GM06990 (cell line): ENCODE results near the gene LTBP2.

Experiments
- DNase-seq: peaks from one replicate; pipeline ENCODE4 v3.0.0-alpha.2; 2011; ENCODE audit not compliant: insufficient read length; ENCODE audit errors: extremely low read depth
- H3K27me3 ChIP-seq: replicated peaks from 2 replicates; pipeline ENCODE4 v1.6.0; 2011; ENCODE audit warnings: low read length; ENCODE audit not compliant: control insufficient read depth, insufficient read depth
- H3K36me3 ChIP-seq: 2 replicates; pipeline ENCODE4 v1.5.1; 2011; ENCODE audit warnings: low read length; ENCODE audit not compliant: control insufficient read depth, insufficient read depth
- H3K4me3 ChIP-seq: replicated peaks from 2 replicates; pipeline ENCODE4 v1.5.1; 2011; ENCODE audit warnings: low read depth, mild to moderate bottlenecking, control low read depth, low read length
- TF ChIP-seq, protein P1 (sequence below): IDR thresholded peaks from 2 replicates; pipeline ENCODE4 v1.5.1; 2011; ENCODE audit warnings: low read length, control low read depth, mild to moderate bottlenecking, inconsistent platforms; ENCODE audit not compliant: insufficient read depth, poor library complexity, severe bottlenecking

LTBP2 gene

DNA sequence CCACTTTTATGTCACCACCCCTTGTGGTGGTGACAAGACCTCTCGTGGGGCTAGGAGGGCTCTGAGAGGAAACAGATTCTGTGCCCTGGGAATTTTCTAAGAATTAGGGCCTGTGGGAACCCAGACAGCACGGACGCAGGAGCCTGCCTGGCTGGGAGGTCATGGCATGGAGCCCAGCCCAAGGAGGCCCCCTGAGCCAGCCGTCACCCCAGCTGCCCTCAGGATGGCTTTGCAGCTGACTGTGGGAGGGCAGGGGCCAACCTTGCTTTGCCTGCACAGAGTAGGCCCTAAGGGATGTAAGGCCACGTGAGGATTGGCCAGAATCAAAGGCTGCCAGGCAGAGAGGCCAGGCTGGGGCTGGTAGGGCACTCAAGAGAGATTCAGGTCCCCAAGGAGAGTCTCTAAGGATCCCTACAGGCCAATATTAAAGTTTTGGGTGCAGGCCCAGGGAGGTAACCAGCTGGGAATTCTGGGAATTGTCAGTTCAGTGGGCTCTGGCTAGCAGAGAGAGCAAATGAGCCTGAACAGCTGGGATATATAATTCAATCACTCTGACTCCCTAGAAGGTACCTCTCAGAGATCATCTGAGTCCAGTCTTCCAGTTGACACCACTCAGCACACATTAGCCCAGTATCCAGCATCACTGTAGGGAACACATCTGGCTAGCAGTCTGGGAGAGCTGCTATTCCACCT lies 6.4 kb downstream of the LTBP2 start:
- Histone ChIP-seq H3K27me3 (no peaks in the 10 kb centered on the region), H3K36me3 (no peaks in the 10 kb centered on the region), H3K4me3 (no peak overlapping the region)
- TF ChIP-seq, protein P1, sequence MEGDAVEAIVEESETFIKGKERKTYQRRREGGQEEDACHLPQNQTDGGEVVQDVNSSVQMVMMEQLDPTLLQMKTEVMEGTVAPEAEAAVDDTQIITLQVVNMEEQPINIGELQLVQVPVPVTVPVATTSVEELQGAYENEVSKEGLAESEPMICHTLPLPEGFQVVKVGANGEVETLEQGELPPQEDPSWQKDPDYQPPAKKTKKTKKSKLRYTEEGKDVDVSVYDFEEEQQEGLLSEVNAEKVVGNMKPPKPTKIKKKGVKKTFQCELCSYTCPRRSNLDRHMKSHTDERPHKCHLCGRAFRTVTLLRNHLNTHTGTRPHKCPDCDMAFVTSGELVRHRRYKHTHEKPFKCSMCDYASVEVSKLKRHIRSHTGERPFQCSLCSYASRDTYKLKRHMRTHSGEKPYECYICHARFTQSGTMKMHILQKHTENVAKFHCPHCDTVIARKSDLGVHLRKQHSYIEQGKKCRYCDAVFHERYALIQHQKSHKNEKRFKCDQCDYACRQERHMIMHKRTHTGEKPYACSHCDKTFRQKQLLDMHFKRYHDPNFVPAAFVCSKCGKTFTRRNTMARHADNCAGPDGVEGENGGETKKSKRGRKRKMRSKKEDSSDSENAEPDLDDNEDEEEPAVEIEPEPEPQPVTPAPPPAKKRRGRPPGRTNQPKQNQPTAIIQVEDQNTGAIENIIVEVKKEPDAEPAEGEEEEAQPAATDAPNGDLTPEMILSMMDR = no peak
- no peak for DNase-seq

DNA sequence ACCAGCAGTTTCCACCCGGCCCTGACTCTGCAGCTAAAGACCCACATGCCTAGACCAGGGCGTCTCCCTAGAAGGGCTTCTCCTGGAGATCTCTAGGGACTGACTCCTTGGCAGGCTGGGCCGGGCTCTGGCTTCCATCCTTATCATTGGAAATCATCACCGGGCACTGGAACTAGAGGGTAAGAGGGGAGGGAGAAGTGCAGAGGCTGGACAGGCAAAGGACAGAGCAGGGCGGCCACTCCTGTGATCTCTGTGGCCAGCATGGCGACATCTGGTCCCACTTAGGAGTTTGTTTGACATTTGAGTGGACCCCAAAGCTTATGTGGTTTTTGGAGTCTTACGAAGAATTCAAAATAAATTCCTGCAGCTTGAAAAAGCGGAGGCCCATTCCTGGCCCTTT lies 7.1 kb downstream of the LTBP2 start:
- Histone ChIP-seq H3K27me3 (no peaks in the 10 kb centered on the region), H3K36me3 (no peaks in the 10 kb centered on the region), H3K4me3 (no peak overlapping the region)
- TF ChIP-seq, protein P1 = no peak
- DNase-seq = no peak

DNA sequence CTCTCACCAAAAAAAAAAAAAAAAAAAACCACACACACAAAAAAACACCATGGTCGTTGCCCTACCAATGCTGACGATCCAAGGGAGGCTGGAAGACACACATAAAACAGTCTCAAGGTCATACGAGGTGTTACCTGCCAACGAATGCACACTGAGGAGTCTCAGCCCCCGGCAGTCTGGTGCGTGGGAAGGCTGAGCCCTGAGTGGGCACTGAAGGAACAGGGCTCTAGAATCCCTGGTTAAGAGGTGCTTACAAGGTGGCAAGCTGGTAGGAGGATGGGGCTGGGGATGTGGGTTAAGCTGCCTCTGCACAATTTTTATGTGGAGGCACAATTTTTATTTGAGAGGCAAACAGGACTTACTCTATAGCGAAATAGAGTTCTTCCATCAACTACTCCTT lies 7.9 kb downstream of the LTBP2 start:
- H3K27me3 ChIP-seq = no peaks in the 10 kb centered on the region
- no peaks in the 10 kb centered on the region for H3K36me3 ChIP-seq
- TF ChIP-seq, protein P1 = no peak
- no peak overlapping the region for H3K4me3 ChIP-seq
- DNase-seq = no peak

DNA sequence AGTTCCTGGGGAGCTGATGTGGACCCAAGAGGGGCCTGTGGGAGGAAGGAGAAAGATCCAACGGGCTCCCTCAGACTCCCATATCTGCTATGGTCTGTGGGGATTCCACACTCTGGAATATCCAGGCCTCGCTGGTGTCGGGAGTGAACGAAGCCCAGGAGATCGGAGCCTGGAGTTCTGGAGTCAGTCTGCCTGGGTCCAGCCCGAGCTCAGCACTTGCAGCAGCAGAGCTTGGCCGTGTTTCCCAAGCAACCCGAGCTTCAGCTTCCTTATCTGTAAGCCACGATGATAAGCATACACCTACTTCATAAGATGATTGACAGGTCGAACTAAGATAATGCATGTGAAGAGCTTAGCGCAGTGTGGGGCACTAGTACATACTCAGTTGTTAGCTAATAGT lies 10.1 kb downstream of the LTBP2 start:
- Histone ChIP-seq H3K36me3 (no peaks in the 10 kb centered on the region), H3K27me3 (no peaks in the 10 kb centered on the region), H3K4me3 (no peak overlapping the region)
- TF ChIP-seq, protein P1 = no peak
- no peak for DNase-seq

DNA sequence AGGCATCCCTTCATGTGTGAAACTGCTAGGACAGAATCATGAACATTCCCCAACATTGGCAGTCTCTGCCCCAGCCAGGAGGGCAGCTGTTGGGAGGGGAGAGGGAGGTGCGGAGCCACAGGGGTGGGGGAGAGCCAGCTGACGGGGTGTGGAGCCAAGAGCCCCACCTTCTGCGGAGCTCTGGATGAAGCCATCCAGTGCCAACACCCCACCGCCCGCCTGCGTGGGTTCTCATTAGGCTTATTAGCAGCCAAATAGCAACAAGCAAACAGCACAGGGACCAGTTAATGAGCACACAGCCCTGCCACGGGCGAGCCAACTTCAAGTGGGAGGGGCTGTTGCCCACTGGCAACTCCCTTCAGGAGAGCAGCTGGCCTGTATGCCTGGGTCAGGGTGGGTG lies 12.1 kb downstream of the LTBP2 start:
- DNase-seq = no peak
- H3K36me3 ChIP-seq = no peaks in the 10 kb centered on the region
- H3K27me3 ChIP-seq = no peaks in the 10 kb centered on the region
- no peak overlapping the region for H3K4me3 ChIP-seq
- TF ChIP-seq, protein P1 = no peak

DNA sequence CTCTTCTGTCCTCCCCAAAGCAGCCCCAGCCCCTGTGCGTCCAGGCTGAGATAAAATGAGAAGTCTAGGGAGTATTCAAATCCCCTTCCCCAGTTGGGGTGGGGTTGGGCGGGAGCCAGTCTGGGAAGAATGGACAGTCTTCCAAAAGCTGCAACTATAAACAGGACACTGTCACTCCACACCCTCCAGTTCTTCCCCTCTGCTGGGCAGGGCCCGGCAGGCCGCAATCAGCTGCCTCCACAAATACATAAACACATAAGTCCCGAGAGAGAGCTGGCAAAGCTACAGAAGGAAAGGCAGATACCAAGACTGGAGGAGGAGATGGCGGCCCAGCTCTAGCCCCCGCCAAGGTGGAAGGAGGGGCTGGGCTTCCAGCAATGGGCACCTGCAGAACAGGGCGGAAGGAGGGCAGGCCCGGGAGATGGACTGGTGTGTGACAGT lies 12.7 kb downstream of the LTBP2 start:
- Histone ChIP-seq H3K27me3 (no peaks in the 10 kb centered on the region), H3K36me3 (no peaks in the 10 kb centered on the region), H3K4me3 (no peak overlapping the region)
- no peak for DNase-seq
- TF ChIP-seq, protein P1 = no peak
